SK-N-DZ (cell line): ENCODE measurements around the gene SLC28A1.
A peak's percentile ranks its signal among the peaks of the same experiment; 100 is the strongest.
"Not testable (repeated sequence)": the region's sequence is repeated elsewhere in the genome, so short reads cannot be mapped to it uniquely, and the experiment has no call there.

Source experiments
- DNase-seq: peaks from one replicate; pipeline ENCODE4 v3.0.0-alpha.2; 2015; ENCODE audit warnings: low spot score

The SLC28A1 gene

GRCh38 chr15:84862214-84862975, 22.1 kb upstream of the SLC28A1 start:
- DNase-seq = no peak

GRCh38 chr15:84863565-84864443, 20.7 kb upstream of the SLC28A1 start:
- no peak for DNase-seq

GRCh38 chr15:84864444-84864795, 20.0 kb upstream of the SLC28A1 start:
- DNase-seq = no peak

GRCh38 chr15:84865074-84865569, 19.3 kb upstream of the SLC28A1 start:
- DNase-seq = no peak

GRCh38 chr15:84868037-84868880, 16.2 kb upstream of the SLC28A1 start:
- DNase-seq = no peak

GRCh38 chr15:84869510-84869909, 15.0 kb upstream of the SLC28A1 start:
- no peak for DNase-seq

GRCh38 chr15:84871428-84871985, 13.0 kb upstream of the SLC28A1 start:
- DNase-seq = no peak

- DNase-seq = no peak
These were observed 12.2 kb upstream of the SLC28A1 start for GRCh38 chr15:84872009-84872910.

GRCh38 chr15:84873997-84874396, 10.5 kb upstream of the SLC28A1 start:
- no peak for DNase-seq

GRCh38 chr15:84874981-84875699, 9.3 kb upstream of the SLC28A1 start:
- peak; percentile 21 for DNase-seq

- no peak for DNase-seq
These were observed 8.2 kb upstream of the SLC28A1 start for GRCh38 chr15:84876269-84876668.

- not testable (repeated sequence) for DNase-seq
These were observed 6.8 kb upstream of the SLC28A1 start for GRCh38 chr15:84877701-84878100.

GRCh38 chr15:84878504-84878903, 6.0 kb upstream of the SLC28A1 start:
- DNase-seq = peak; percentile 21

- DNase-seq = no peak
These were observed 5.2 kb upstream of the SLC28A1 start for GRCh38 chr15:84879088-84879780.

GRCh38 chr15:84880007-84880406, 4.5 kb upstream of the SLC28A1 start:
- DNase-seq = no peak

GRCh38 chr15:84880822-84881519, 3.5 kb upstream of the SLC28A1 start:
- no peak for DNase-seq

GRCh38 chr15:84881520-84881830, 3.0 kb upstream of the SLC28A1 start:
- DNase-seq = no peak

GRCh38 chr15:84883466-84883865, 996 bp upstream of the SLC28A1 start:
- DNase-seq = no peak

- DNase-seq = no peak
These were observed 1.3 kb downstream of the SLC28A1 start for GRCh38 chr15:84885801-84886200.
